ENCODE measurements around the gene EFCAB6.

Gene EFCAB6

DNA sequence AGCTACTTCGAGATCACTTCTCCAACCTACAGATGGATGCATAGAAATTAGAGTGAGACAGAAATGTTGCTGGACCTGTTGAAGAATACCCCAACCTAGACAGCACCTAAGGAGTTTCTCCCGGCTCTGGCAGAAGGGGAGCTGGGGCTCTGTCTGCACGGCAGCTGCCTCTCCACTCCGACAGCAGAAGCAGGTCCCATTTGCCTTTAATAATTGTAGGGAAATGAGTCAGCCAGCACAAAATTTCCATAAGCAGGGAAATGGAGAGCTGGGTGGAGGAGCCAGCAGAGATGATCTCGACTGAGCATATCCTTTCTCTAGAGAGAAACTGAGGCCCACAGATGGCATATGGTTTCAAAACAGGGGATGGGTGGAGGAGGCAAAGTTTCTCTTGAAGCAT, 80.1 kb downstream of the EFCAB6 start:
- no peaks in the 10 kb centered on the region for H3K9me3 Mint-ChIP-seq
- peaks cover 14% of the 10 kb centered on the region for H3K27me3 Mint-ChIP-seq
- intact Hi-C loops (cut with micrococcal nuclease) = no loop called here
- no peak overlapping the region for H3K27ac Mint-ChIP-seq
- H3K36me3 Mint-ChIP-seq (ENCODE audit: low read depth) = no peaks in the 10 kb centered on the region
- no peaks in the 10 kb centered on the region for H3K4me1 Mint-ChIP-seq (ENCODE audit: low read depth)
- no peak overlapping the region for H3K4me3 Mint-ChIP-seq

DNA sequence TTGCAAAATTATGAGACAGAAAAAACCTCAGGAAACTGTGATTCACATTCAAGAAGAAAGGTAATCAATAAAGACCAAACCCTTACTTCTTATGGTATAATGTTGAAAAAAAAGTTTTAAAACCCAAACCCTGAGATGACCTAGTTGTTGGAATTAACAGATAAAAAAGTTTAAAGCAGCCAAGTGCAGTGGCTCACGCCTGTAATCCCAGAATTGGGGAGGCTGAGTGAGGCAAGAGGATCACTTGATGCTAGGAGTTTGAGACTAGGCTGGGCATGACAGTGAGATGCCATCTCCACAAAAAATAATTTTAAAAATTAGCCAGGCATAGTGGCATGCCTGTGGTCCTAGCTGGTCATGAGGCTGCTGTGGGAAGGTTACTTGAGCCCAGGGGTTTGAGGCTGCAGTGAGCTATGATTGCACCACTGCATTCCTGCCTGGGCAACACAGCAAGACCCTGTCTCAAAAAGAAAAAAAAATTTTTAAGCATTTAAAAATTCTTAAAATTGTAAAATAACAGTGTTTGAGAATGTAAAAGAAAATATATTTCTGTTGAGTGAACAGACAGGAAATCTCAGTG, 85.1 kb downstream of the EFCAB6 start:
- H3K4me3 Mint-ChIP-seq = no peak overlapping the region
- H3K36me3 Mint-ChIP-seq (ENCODE audit: low read depth) = no peaks in the 10 kb centered on the region
- H3K27ac Mint-ChIP-seq = no peak overlapping the region
- intact Hi-C loops (cut with micrococcal nuclease) = no loop called here
- no peaks in the 10 kb centered on the region for H3K9me3 Mint-ChIP-seq
- H3K4me1 Mint-ChIP-seq (ENCODE audit: low read depth) = peaks cover 15% of the 10 kb centered on the region
- peaks cover 13% of the 10 kb centered on the region for H3K27me3 Mint-ChIP-seq

DNA sequence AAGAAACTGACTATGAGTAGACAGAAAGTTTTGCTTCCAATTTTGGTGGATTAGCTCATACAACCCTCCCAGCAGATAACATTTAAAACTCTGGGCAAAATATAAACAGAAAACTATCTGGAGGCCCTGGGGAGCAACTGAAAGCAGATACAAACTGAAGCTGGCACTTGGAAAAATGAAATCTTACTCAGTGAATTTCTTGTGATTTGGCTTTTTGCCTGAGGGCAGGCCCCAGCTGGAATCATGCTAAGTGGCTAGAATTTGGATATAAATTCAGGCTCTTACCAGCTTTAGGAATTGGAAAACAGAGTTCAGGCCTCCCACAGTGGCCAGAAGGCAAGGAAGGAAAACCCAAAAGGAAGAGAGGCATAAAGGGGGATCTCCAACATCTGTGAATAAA, 85.8 kb downstream of the EFCAB6 start:
- Mint-ChIP-seq H3K4me1 (ENCODE audit: low read depth) (peaks cover 17% of the 10 kb centered on the region), H3K4me3 (no peak overlapping the region), H3K27ac (no peak overlapping the region), H3K9me3 (no peaks in the 10 kb centered on the region), H3K36me3 (ENCODE audit: low read depth) (no peaks in the 10 kb centered on the region), H3K27me3 (peaks cover 11% of the 10 kb centered on the region)
- intact Hi-C loops (cut with micrococcal nuclease) = no loop called here

DNA sequence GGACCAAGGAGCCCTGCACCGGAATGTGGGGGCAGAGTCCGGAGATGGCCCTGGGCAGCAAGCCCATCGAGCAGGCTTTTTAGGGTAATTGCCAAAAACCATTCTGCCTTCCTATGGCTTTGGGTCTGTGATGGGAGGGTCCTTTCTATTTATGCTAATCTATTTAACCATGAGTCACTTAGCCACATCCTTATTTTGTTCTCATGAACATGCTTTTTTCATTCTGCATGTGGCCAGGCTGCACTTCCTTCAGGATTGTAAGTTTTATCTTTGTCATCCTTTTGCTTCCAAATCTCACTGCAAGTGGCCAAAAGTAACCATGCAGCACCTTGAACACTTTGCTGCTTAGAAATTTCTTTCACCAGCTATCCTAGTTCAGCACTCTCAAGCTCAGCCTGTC, 88.3 kb downstream of the EFCAB6 start:
- no peak overlapping the region for H3K4me3 Mint-ChIP-seq
- peaks cover 5% of the 10 kb centered on the region for H3K27me3 Mint-ChIP-seq
- H3K9me3 Mint-ChIP-seq = no peaks in the 10 kb centered on the region

DNA sequence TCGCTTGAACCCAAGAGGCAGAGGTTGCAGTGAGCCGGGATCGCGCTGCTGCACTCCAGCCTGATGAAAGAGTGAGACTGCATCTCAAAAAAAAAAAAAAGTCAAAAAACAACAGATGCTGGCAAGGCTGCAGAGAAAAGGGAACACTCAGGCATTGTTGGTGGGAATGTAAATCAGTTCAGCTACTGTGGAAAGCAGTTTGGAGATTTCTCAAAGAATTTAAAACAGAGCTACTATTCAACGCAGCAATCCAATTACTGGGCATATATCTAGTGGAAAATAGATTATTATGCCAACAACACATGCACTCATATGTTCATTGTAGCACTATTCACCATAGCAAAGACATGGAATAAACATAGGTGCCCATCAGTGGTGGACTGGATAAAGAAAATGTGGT, 89.7 kb downstream of the EFCAB6 start:
- H3K9me3 Mint-ChIP-seq = no peaks in the 10 kb centered on the region
- intact Hi-C loops (cut with micrococcal nuclease) = no loop called here
- H3K4me1 Mint-ChIP-seq (ENCODE audit: low read depth) = peaks cover 27% of the 10 kb centered on the region
- peaks cover 1% of the 10 kb centered on the region for H3K27me3 Mint-ChIP-seq
- H3K4me3 Mint-ChIP-seq = no peak overlapping the region
- no peak overlapping the region for H3K27ac Mint-ChIP-seq
- H3K36me3 Mint-ChIP-seq (ENCODE audit: low read depth) = no peaks in the 10 kb centered on the region

More for the DNA sequence above, 88.3 kb downstream of the EFCAB6 start:
- Mint-ChIP-seq H3K4me1 (ENCODE audit: low read depth) (peaks cover 27% of the 10 kb centered on the region), H3K27ac (no peak overlapping the region), H3K36me3 (ENCODE audit: low read depth) (no peaks in the 10 kb centered on the region)
- intact Hi-C loops (cut with micrococcal nuclease) = no loop called here

DNA sequence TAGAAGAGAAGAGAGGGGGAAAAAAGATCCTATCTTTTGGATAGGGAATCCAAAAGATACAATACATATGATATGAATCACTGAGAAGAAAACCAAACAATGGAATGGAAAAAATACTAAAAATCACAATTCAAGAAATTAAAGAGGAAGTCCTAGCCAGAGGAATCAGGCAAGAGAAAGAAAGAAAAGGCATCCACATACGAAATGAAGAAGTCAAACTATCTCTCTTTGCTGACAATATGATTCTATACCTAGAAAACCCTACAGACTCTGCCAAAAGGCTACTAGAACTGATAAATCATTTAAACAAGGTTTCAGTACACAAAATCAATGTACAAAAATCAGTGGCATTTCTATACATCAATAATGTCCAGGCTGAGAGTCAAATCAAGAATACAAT, 91.4 kb downstream of the EFCAB6 start:
- peaks cover 1% of the 10 kb centered on the region for H3K27me3 Mint-ChIP-seq
- H3K36me3 Mint-ChIP-seq (ENCODE audit: low read depth) = no peaks in the 10 kb centered on the region
- no peak overlapping the region for H3K4me3 Mint-ChIP-seq
- peaks cover 27% of the 10 kb centered on the region for H3K4me1 Mint-ChIP-seq (ENCODE audit: low read depth)
- H3K27ac Mint-ChIP-seq = peak overlapping the region; percentile 7
- no peaks in the 10 kb centered on the region for H3K9me3 Mint-ChIP-seq
- intact Hi-C loops (cut with micrococcal nuclease) = no loop called here

DNA sequence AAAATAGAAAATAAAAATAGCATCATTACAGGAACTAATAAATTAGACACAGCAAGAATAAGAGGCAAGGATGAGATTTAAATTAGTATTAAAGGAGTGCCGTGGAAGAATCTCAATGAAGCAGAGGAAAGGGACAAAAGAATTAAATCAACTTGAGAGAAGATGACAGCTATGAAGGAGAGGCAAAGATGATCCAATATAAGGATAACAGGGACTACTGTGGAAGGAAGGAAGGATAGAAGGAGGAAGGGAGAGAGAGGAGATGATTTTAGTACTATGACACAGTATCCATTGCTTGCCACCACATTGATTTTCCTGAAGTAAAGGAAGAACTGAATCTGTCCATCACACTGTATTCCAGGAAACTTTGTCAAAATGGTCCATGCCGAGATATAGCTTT, 98.0 kb downstream of the EFCAB6 start:
- Mint-ChIP-seq H3K27ac (no peak overlapping the region), H3K4me3 (no peak overlapping the region), H3K27me3 (no peaks in the 10 kb centered on the region), H3K9me3 (no peaks in the 10 kb centered on the region), H3K36me3 (ENCODE audit: low read depth) (no peaks in the 10 kb centered on the region), H3K4me1 (ENCODE audit: low read depth) (no peaks in the 10 kb centered on the region)
- intact Hi-C loops (cut with micrococcal nuclease) = no loop called here

DNA sequence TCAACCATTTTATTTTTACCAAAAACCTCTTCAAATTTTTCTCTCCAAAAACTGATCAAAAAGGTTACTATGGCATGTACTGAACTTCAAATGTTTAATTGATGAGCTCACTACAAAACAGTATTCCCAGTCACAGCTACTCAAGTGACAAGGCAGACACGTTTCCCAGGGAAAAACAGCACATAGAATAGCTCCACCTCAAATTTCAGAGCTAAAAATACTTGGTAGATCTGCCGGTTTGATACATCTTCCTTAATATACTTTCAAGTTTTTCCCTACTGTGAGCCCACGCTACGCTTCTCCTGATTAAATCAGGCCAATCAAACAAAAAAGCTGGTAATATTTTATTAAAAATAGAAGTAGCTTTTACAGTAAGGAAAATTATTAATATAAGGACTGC, 100.4 kb downstream of the EFCAB6 start:
- intact Hi-C loops (cut with micrococcal nuclease) = no loop called here
- H3K4me3 Mint-ChIP-seq = no peak overlapping the region
- H3K27me3 Mint-ChIP-seq = peaks cover 3% of the 10 kb centered on the region
- H3K27ac Mint-ChIP-seq = no peak overlapping the region
- no peaks in the 10 kb centered on the region for H3K36me3 Mint-ChIP-seq (ENCODE audit: low read depth)
- H3K9me3 Mint-ChIP-seq = no peaks in the 10 kb centered on the region
- no peaks in the 10 kb centered on the region for H3K4me1 Mint-ChIP-seq (ENCODE audit: low read depth)

DNA sequence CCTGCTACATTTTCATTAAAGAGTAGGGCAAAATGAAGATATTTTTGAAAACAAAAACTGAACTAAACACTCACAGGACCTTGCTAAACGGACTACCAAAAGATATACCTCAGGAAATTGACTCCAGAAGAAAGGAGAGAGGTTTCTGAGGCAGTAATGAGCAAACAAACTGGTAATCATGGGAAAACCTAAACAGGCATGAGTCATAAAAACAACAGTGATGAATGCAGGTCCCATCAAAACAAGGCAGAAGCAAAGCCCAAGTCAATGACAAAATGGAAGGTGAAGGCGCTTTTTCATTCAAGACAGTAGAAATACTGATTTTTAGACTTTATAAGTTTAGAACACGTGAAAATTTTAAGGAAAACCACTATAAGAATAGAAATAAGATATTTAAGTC, 104.5 kb downstream of the EFCAB6 start:
- peaks cover 3% of the 10 kb centered on the region for H3K27me3 Mint-ChIP-seq
- intact Hi-C loops (cut with micrococcal nuclease) = no loop called here
- H3K36me3 Mint-ChIP-seq (ENCODE audit: low read depth) = no peaks in the 10 kb centered on the region
- H3K4me3 Mint-ChIP-seq = no peak overlapping the region
- peaks cover 27% of the 10 kb centered on the region for H3K9me3 Mint-ChIP-seq
- no peak overlapping the region for H3K27ac Mint-ChIP-seq
- H3K4me1 Mint-ChIP-seq (ENCODE audit: low read depth) = no peaks in the 10 kb centered on the region

DNA sequence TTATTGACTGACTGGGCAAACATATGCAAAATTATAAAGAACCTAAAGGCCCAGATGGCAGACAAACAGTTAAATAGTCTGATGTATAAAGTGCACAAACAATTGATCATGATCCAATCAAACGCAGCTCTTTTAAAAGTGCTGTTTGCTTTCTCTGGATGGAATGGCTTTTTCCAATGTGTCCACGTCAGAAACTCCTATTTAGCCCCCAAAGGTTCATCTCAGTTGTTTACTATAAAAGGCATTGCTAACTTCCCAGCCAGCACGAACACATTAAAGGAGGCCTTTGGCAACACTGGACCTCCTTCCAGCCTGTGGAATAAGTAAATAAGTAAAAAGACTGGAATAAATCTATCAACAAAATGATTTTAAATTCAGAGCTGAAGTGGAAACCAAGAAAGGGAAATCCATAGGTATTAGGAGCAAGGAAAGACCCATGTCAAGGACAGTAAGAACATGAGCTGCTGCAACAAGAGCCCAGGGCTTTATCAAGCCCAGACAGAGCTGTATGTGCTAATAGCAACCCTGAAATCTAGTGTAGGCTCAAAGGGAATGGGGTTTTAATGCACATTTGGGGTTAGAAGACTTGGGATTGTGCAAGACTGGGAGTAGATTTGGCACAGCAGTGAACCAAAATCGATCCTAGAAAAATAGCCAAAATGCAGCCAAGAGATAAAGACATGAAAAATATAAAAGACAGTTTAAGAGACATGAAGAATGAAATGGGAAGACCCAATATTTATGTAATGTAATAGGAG, 105.4 kb downstream of the EFCAB6 start:
- intact Hi-C loops (cut with micrococcal nuclease) = no loop called here
- Mint-ChIP-seq H3K27ac (no peak overlapping the region), H3K4me3 (no peak overlapping the region), H3K9me3 (peaks cover 30% of the 10 kb centered on the region), H3K27me3 (peaks cover 3% of the 10 kb centered on the region), H3K36me3 (ENCODE audit: low read depth) (no peaks in the 10 kb centered on the region), H3K4me1 (ENCODE audit: low read depth) (no peaks in the 10 kb centered on the region)

DNA sequence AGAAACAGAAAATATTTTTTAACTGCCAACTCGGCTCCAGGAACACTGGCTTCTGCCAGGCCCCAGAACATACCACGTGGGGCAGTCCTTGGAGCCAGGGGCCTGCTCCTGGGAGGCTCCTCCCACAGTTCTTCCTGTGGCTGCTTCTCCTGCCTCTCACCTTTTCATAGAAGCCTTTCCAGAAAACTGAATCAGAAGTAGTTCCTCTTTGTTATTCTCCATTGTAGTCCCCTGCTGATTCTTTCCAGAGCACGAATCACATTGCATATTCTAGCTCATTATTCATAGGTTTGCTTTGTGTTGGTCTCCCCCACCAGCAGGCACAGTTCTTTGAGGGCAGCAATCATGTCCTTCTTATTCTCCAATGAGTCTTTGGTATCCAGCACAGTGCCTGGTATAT, 106.0 kb downstream of the EFCAB6 start:
- Mint-ChIP-seq H3K27ac (no peak overlapping the region), H3K27me3 (peaks cover 3% of the 10 kb centered on the region), H3K4me3 (no peak overlapping the region), H3K4me1 (ENCODE audit: low read depth) (no peaks in the 10 kb centered on the region), H3K36me3 (ENCODE audit: low read depth) (no peaks in the 10 kb centered on the region), H3K9me3 (peaks cover 30% of the 10 kb centered on the region)
- intact Hi-C loops (cut with micrococcal nuclease) = no loop called here

DNA sequence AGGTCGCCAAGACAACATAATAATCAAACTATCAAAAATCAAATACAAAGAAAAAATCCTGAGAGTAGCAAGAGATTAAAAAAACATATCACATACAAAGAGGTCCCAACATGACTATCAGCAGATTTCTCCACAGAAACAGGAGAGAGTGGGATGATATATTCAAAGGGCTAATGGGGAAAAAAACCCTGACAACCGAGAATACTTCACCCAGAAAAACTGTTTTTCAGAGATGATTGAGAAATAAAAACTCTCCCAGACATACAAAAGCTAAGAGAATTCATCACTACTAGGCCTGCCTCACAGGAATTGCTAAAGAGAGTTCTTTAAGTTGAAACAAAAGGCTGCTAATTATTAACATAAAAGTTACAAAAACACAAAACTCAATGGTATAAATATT, 108.1 kb downstream of the EFCAB6 start:
- no peaks in the 10 kb centered on the region for H3K36me3 Mint-ChIP-seq (ENCODE audit: low read depth)
- peaks cover 30% of the 10 kb centered on the region for H3K9me3 Mint-ChIP-seq
- H3K27me3 Mint-ChIP-seq = peaks cover 3% of the 10 kb centered on the region
- H3K27ac Mint-ChIP-seq = no peak overlapping the region
- intact Hi-C loops (cut with micrococcal nuclease) = no loop called here
- no peaks in the 10 kb centered on the region for H3K4me1 Mint-ChIP-seq (ENCODE audit: low read depth)
- H3K4me3 Mint-ChIP-seq = no peak overlapping the region

DNA sequence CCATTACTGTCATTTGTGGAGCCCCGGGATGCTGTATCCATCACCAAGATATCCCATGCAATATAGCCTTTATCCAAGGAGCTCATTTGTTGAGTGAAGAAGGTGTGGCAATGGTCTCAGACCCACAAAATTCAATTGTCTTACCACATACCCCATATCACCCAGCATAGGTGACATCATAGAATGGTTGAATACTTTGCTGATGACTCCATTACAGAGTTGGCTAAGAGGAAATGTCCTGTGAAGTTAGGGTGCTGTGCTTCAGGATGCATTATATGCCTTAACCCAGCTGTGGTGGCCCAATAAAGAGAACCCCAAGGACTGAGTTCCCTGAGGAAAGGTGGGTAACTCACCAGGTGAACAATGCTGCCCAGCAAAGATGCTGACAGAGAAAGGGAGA, 113.7 kb downstream of the EFCAB6 start:
- intact Hi-C loops (cut with micrococcal nuclease) = no loop called here

DNA sequence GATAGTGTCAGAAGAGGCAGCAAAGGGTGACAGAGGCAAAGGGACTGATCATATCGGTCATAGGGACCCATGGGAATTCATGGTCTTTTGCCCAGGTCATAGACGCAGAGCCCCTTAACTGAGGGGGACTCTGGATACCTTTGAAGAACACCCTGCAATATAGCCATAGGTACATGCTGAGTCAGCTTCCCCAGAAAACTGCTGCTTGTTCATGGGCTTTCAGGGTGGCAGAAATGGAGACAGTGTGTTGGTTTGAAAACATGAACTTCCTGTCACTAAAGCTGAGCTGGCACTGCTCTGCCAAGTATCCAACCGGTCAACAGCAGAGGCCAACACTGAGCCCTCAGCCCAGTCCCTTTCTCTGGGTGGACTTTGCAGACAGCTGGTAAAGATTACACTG, 114.2 kb downstream of the EFCAB6 start:
- H3K27me3 Mint-ChIP-seq = peaks cover 3% of the 10 kb centered on the region
- intact Hi-C loops (cut with micrococcal nuclease) = no loop called here

More for the DNA sequence above, 113.7 kb downstream of the EFCAB6 start:
- Mint-ChIP-seq H3K36me3 (ENCODE audit: low read depth) (no peaks in the 10 kb centered on the region), H3K9me3 (peaks cover 11% of the 10 kb centered on the region), H3K27ac (no peak overlapping the region), H3K4me1 (ENCODE audit: low read depth) (no peaks in the 10 kb centered on the region), H3K4me3 (no peak overlapping the region), H3K27me3 (peaks cover 3% of the 10 kb centered on the region)

DNA sequence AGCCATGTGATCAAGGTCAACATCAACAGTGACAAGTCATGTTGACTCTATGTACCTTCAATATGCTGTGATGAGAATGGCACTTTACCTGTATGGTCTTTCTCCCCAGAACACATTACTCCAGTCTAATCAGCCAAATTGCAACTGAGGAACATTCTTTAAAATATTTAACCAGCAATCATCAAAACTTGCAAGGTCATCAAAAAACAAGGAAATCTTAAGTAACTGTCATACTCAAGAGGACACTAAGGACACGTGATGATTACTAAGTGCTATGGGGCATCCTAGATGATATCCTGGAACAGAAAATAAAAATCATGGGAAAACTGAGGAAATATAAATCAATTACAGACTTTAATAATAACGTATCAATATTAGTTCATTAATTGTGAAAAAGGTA, 118.9 kb downstream of the EFCAB6 start:
- Mint-ChIP-seq H3K27me3 (peaks cover 11% of the 10 kb centered on the region), H3K36me3 (ENCODE audit: low read depth) (no peaks in the 10 kb centered on the region), H3K4me1 (ENCODE audit: low read depth) (no peaks in the 10 kb centered on the region), H3K9me3 (no peaks in the 10 kb centered on the region), H3K27ac (no peak overlapping the region), H3K4me3 (no peak overlapping the region)
- intact Hi-C loops (cut with micrococcal nuclease) = no loop called here

More for the DNA sequence above, 114.2 kb downstream of the EFCAB6 start:
- Mint-ChIP-seq H3K4me3 (no peak overlapping the region), H3K4me1 (ENCODE audit: low read depth) (no peaks in the 10 kb centered on the region), H3K36me3 (ENCODE audit: low read depth) (no peaks in the 10 kb centered on the region), H3K9me3 (peaks cover 6% of the 10 kb centered on the region), H3K27ac (no peak overlapping the region)
